DND-41 (cell line): ENCODE results near the gene CNTNAP5.

Experiments
- CTCF ChIP-seq: IDR thresholded peaks from 2 replicates; pipeline ENCODE4 v1.5.1; 2012; ENCODE audit warnings: borderline replicate concordance, low read length, moderate library complexity, mild to moderate bottlenecking; ENCODE audit not compliant: poor library complexity, severe bottlenecking; ENCODE audit errors: extremely low read depth
- EZH2 ChIP-seq: IDR thresholded peaks from 3 replicates; pipeline ENCODE4 v1.6.1; 2012; ENCODE audit warnings: borderline replicate concordance, low read depth, mild to moderate bottlenecking, moderate library complexity, low read length, inconsistent platforms; ENCODE audit not compliant: severe bottlenecking

DNA sequence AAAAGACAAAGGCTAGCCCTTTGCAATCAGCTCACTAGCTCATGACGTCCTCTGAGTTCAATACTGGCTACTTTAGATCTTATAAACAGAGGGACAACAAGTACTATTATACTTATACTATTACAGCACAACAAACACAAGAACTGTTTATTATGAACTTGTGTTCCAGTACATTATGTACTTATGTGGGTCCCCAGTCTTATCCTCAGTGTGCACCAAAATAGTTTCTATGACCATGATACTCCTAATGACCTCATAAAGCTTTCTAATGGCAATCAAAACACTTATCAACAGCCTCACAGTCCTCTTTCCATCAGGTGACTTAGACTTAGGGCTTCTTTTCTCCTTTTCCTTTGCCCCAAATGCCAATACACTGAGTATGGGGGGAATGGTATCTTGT, 614.4 kb downstream of the CNTNAP5 start:
- TF ChIP-seq CTCF (no peak), EZH2 (no peak)
